Sigmoid colon (tissue), 7 donors: ENCODE data around the gene NTNG1. TPM values are rescaled to one million over a fixed set of nuclear protein-coding genes. Genes with fewer than 3 reads are reported as not detected.

ENCODE experiments used
- DNase-seq: peaks from one replicate; pipeline ENCODE4 v3.0.0-alpha.2; 2019
- H3K27ac ChIP-seq, 4 donors: fragments of 200-600 bp; sonication (generic); one replicate each; pipeline ENCODE4 v1.5.1; 2016 to 2019; ENCODE audit warnings: mild to moderate bottlenecking in 1 of 4
- H3K27me3 ChIP-seq, 3 donors: fragments of 200-600 bp; sonication (generic); one replicate each; pipeline ENCODE4 v1.5.1; 2019; ENCODE audit warnings: mild to moderate bottlenecking in 1 of 3
- H3K36me3 ChIP-seq, 4 donors: fragments of 200-600 bp; sonication (generic); one replicate each; pipeline ENCODE4 v1.5.1; 2016 to 2019
- H3K4me1 ChIP-seq, 4 donors: fragments of 200-600 bp; sonication (generic); one replicate each; pipeline ENCODE4 v1.5.1; 2017 to 2019
- H3K4me3 ChIP-seq, 4 donors: fragments of 200-600 bp; sonication (generic); one replicate each; pipeline ENCODE4 v1.5.1; 2017 to 2019; ENCODE audit warnings: mild to moderate bottlenecking in 2 of 4, moderate library complexity in 1 of 4
- H3K9me3 ChIP-seq, 4 donors: fragments of 200-600 bp in 3 of 4; sonication (generic) in 3 of 4; one replicate each; pipeline versions ENCODE4 v1.5.1 to v1.6.1; 2013 to 2019
- EP300 ChIP-seq, 4 donors: sonication (generic); formaldehyde crosslinking; IDR thresholded peaks; one replicate each; pipeline ENCODE4 v1.6.1; 2017; ENCODE audit warnings: antibody characterized with exemption in 4 of 4
- POLR2A ChIP-seq, 2 donors: fragments of 450-650 bp; IDR thresholded peaks; one replicate each; pipeline ENCODE4 v1.6.1; 2016; ENCODE audit warnings: antibody characterized with exemption in 2 of 2, mild to moderate bottlenecking in 2 of 2, moderate library complexity in 2 of 2
- POLR2AphosphoS5 ChIP-seq, 4 donors: sonication (generic); formaldehyde crosslinking; IDR thresholded peaks; one replicate each; pipeline ENCODE4 v1.6.1; 2017; ENCODE audit warnings: antibody characterized with exemption in 4 of 4
- WGBS, 2 donors: extraction: QIAGEN DNeasy Blood & Tissue Kit; methylation state at CpG; one replicate each; pipeline ENCODE4 v1.1.7; 2013; 5-methylcytosine and 5-hydroxymethylcytosine counted together
- intact Hi-C: fragments of 100-400 bp; cut with DNase I; formaldehyde crosslinking; loops from one replicate; pipeline ENCODE4 v1.15.1; 2023
- polyA plus RNA-seq, 3 donors: library from polyadenylated mRNA; stranded (reverse); fragments of 200-250 nt; gene quantifications; one replicate each; pipeline ENCODE4 v1.2.3, GENCODE V29; 2013
- total RNA-seq, 4 donors: library from RNA; depleted of rRNA; stranded (reverse); fragments of >200 nt; gene quantifications; one replicate each; pipeline ENCODE4 v1.1.0, GENCODE V29; 2016
- TF ChIP-seq, protein P1 (sequence below), 4 experiments: fragments of 450-650 bp in 3 of 4; fragments of 200-600 bp in 1 of 4; IDR thresholded peaks; one replicate each; pipeline ENCODE4 v1.5.1; 2016 to 2019; ENCODE audit warnings: antibody characterized with exemption in 4 of 4, mild to moderate bottlenecking in 3 of 4, moderate library complexity in 2 of 4
- donor health status: healthy with polysubstance abuse.
- donor health status: Bipolar disorder and iron deficiency.
- donor health status: healthy.

The NTNG1 gene
- total and polyA plus RNA-seq, 7 donors: under 0.01 to 32.5 (median 9.5) TPM; not detected in 1

DNA sequence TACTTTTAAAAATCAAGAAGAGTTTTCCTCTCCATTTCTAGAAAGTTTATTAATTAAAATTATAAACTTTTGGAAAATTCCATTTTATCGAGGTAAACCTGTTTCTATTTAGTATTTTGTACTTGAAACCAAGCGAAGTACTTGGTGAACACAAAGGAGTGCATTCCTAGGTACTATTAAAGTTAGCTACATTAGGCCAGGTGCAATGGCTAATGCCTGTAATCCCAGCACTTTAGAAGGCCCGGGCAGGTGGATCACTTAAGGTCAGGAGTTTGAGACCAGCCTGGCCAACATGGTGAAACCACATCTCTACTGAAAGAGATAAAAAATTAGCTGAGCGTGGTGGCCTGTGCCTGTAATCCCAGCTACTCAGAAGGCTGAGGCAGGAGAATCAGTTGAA is 292.2 kb downstream of the NTNG1 start:
- 95 to 96% methylated on average over 4 of the region's 4 CpGs for WGBS, 2 donors
- H3K36me3 ChIP-seq: no peaks in the 10 kb centered on the region
- intact Hi-C loops: loop anchor here (5.0 kb wide), 1 partner anchor 314 kb away; no protein-coding TSS in a partner anchor

DNA sequence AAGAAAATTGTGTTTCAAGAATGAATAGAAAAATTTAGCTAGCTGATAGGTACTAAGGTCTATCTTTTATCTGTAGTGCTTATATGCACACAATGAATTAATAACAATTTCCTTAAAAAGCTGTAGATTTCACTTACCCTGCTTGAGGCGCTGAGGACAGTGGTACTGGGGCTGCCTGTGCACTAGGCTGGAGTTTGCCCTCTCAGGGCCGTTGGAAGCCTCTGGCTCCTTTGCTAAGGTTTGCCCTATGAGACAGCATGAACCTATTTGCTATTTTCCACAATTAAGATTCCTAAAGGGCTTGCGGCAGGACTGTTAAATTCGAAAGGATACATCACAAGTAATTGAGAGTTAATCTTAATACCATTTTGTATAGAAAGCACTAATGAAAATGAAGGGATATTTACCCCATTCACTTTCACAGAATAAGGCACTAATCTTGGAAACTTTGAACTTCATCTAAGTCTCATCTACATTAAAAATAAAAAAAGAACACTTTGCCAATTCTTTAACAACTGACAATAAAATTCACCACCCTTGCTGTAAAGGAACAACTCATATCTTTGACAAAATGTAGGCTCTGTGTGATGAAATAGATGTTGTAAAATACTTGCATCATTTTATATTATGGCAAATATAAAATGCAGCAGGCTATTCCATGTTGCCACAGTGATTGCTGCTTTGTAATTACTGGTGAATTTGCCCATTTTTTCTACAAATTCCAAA is 293.0 kb downstream of the NTNG1 start:
- intact Hi-C loops: loop anchor here (5.0 kb wide), 1 partner anchor 314 kb away; no protein-coding TSS in a partner anchor
- no peak for DNase-seq
- no peak for TF ChIP-seq POLR2AphosphoS5 (IDR thresholded peaks at IDR 0.05)
- TF ChIP-seq, protein P1, sequence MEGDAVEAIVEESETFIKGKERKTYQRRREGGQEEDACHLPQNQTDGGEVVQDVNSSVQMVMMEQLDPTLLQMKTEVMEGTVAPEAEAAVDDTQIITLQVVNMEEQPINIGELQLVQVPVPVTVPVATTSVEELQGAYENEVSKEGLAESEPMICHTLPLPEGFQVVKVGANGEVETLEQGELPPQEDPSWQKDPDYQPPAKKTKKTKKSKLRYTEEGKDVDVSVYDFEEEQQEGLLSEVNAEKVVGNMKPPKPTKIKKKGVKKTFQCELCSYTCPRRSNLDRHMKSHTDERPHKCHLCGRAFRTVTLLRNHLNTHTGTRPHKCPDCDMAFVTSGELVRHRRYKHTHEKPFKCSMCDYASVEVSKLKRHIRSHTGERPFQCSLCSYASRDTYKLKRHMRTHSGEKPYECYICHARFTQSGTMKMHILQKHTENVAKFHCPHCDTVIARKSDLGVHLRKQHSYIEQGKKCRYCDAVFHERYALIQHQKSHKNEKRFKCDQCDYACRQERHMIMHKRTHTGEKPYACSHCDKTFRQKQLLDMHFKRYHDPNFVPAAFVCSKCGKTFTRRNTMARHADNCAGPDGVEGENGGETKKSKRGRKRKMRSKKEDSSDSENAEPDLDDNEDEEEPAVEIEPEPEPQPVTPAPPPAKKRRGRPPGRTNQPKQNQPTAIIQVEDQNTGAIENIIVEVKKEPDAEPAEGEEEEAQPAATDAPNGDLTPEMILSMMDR (IDR thresholded peaks at IDR 0.05): no peak
- no peak for TF ChIP-seq POLR2A (IDR thresholded peaks at IDR 0.05)
- TF ChIP-seq EP300 (IDR thresholded peaks at IDR 0.05): no peak
- no peak overlapping the region for H3K4me3 ChIP-seq
- no peaks in the 10 kb centered on the region for H3K36me3 ChIP-seq
- no peaks in the 10 kb centered on the region for H3K4me1 ChIP-seq
- H3K27me3 ChIP-seq: no peaks in the 10 kb centered on the region
- WGBS, 2 donors: 25 to 51% methylated on average over 4 of the region's 4 CpGs
- H3K9me3 ChIP-seq: no peaks in the 10 kb centered on the region
- no peak overlapping the region for H3K27ac ChIP-seq

More for the DNA sequence above, 292.2 kb downstream of the NTNG1 start:
- Histone ChIP-seq H3K9me3 (no peaks in the 10 kb centered on the region), H3K27ac (no peak overlapping the region), H3K27me3 (no peaks in the 10 kb centered on the region), H3K4me3 (no peak overlapping the region), H3K4me1 (no peaks in the 10 kb centered on the region)
- no peak for DNase-seq
- TF ChIP-seq POLR2AphosphoS5 (IDR thresholded peaks at IDR 0.05): no peak
- TF ChIP-seq, protein P1 (IDR thresholded peaks at IDR 0.05): no peak
- no peak for TF ChIP-seq EP300 (IDR thresholded peaks at IDR 0.05)
- TF ChIP-seq POLR2A (IDR thresholded peaks at IDR 0.05): no peak

DNA sequence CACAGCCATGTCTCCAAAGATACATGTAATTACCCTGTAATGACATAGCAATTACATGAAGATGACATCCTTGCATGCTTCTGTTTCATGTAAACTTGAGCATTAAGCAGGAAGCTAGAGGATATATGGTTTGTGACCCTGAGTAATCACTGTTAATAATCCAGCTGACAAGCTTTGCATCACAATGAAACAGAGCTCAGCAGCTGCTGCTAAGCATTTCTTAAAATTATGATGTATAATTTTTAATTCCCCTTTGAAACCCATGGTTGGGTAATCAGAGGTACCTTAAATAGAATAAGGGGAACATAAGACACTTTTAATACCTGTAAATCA is 293.5 kb downstream of the NTNG1 start:
- Histone ChIP-seq H3K36me3 (no peaks in the 10 kb centered on the region), H3K27me3 (no peaks in the 10 kb centered on the region), H3K4me3 (no peak overlapping the region), H3K4me1 (no peaks in the 10 kb centered on the region), H3K9me3 (no peaks in the 10 kb centered on the region), H3K27ac (no peak overlapping the region)
- no peak for DNase-seq
- intact Hi-C loops: loop anchor here (5.0 kb wide), 1 partner anchor 313 kb away; no protein-coding TSS in a partner anchor
- no peak for TF ChIP-seq POLR2AphosphoS5 (IDR thresholded peaks at IDR 0.05)
- TF ChIP-seq EP300 (IDR thresholded peaks at IDR 0.05): no peak
- TF ChIP-seq, protein P1 (IDR thresholded peaks at IDR 0.05): no peak
- TF ChIP-seq POLR2A (IDR thresholded peaks at IDR 0.05): no peak

DNA sequence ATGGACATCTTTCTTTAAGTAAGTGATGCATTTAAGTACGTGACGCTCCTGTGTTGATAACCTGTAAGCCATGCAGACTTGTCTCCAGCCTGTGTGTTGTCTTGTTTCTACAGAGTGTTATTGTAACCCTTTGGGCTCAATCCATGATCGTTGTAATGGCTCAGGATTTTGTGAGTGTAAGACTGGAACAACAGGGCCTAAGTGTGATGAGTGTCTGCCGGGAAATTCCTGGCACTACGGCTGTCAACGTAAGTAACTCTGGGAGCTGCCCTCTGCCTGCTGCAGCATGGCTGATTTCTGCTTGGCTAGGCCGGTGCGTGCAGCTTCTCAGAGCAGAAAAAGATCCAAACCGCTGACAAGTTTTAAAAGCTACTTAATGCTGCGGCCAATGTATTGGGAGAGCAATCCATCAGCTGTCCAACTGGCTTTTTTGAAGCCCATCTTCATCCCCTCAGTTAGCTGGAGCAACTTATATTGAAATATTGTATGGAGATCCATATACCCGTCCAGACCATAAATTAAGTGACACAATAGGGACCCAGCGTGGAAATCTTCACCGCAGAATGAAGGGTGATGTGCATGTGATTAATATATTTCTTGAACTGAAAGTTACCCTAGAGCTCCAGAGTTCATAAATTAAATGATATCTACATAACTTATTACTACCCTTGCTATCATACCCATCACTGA is 295.9 kb downstream of the NTNG1 start:
- WGBS, 2 donors: 79 to 88% methylated on average over 13 of the region's 13 CpGs
- Histone ChIP-seq H3K4me1 (no peaks in the 10 kb centered on the region), H3K4me3 (no peak overlapping the region), H3K36me3 (no peaks in the 10 kb centered on the region), H3K27ac (no peak overlapping the region), H3K9me3 (no peaks in the 10 kb centered on the region), H3K27me3 (no peaks in the 10 kb centered on the region)
- TF ChIP-seq EP300 (IDR thresholded peaks at IDR 0.05) (no peak), POLR2A (IDR thresholded peaks at IDR 0.05) (no peak), POLR2AphosphoS5 (IDR thresholded peaks at IDR 0.05) (no peak)
- TF ChIP-seq, protein P1 (IDR thresholded peaks at IDR 0.05): no peak
- no peak for DNase-seq
- intact Hi-C loops: no loop called here
